HCT116 (cell line): ENCODE data around the gene TULP3. TPM values are rescaled to one million over a fixed set of nuclear protein-coding genes. Genes with fewer than 3 reads are reported as not detected.

ENCODE experiments used
- ATAC-seq: fragments of 200-7000 bp; cut with Tn5 transposase; 2 replicates; pipeline ENCODE4 v1.9.1; 2020; ENCODE audit warnings: mild to moderate bottlenecking, moderate library complexity
- BruUV-seq: library from RNA; stranded (reverse); fragments of 400-500 nt; replicated peaks from 2 replicates; lab custom pipeline; 2021; lab: Mats Ljungman, UMichigan
- CTCF ChIA-PET: fragments of 300-600 bp; sonication (Branson Sonifier 250); formaldehyde crosslinking; loops from one replicate; lab custom pipeline; 2021; ENCODE audit warnings: antibody characterized with exemption; lab: Charles Lee
- POLR2A ChIA-PET: fragments of 300-600, 350-600 bp; sonication (Branson Sonifier 250); formaldehyde crosslinking; loops from one replicate; lab custom pipeline; 2021; ENCODE audit warnings: antibody characterized with exemption; lab: Charles Lee
- RAD21 ChIA-PET, 2 experiments: fragments of 300-600 bp; sonication (Branson Sonifier 250); formaldehyde crosslinking; loops; one replicate each; lab custom pipeline; 2023; ENCODE audit warnings: low total read pairs in 2 of 2; ENCODE audit not compliant: uncharacterized antibody in 2 of 2, unreplicated experiment in 2 of 2, low non-redundant PET in 1 of 2; lab: Charles Lee
- DNase-seq: peaks from one replicate; pipeline ENCODE4 v3.0.0-alpha.2; 2010; ENCODE audit warnings: low read depth, low spot score
- H2AFZ ChIP-seq: fragments of 200-600 bp; shearing (Covaris generic), sonication (generic); 2 replicates; pipeline ENCODE4 v1.6.1; 2017; ENCODE audit warnings: low read depth, mixed run types, mixed read lengths, antibody characterized with exemption, low read length; ENCODE audit not compliant: poor library complexity, severe bottlenecking
- H3K27ac ChIP-seq: 2 replicates; pipeline ENCODE4 v1.5.1; 2012; ENCODE audit warnings: low read depth, low read length
- H3K27me3 ChIP-seq: fragments of 200-600 bp; sonication (generic); 2 replicates; pipeline ENCODE4 v1.6.1; 2016; ENCODE audit warnings: mixed run types, low read length, mixed read lengths; ENCODE audit not compliant: insufficient read depth
- H3K36me3 ChIP-seq, 2 experiments: fragments of 200-500 bp in 1 of 2; fragments of 200-600 bp in 1 of 2; sonication (Bioruptor generic) in 1 of 2; sonication (generic) in 1 of 2; 2 replicates each; pipeline versions ENCODE4 v1.5.1 to v1.6.1; 2014 to 2016; ENCODE audit warnings: low read length in 2 of 2, inconsistent platforms in 1 of 2, mixed read lengths in 1 of 2, mixed run types in 1 of 2; ENCODE audit not compliant: insufficient read depth in 2 of 2, control insufficient read depth in 1 of 2
- H3K4me1 ChIP-seq, 2 experiments: fragments of 200-600 bp in 1 of 2; sonication (generic) in 1 of 2; 2 replicates each; pipeline versions ENCODE4 v1.5.1 to v1.6.1; 2012 to 2017; ENCODE audit warnings: low read length in 2 of 2, inconsistent platforms in 1 of 2, mild to moderate bottlenecking in 1 of 2, mixed read lengths in 1 of 2, mixed run types in 1 of 2, moderate library complexity in 1 of 2; ENCODE audit not compliant: insufficient read depth in 2 of 2, control insufficient read depth in 1 of 2
- H3K4me2 ChIP-seq: fragments of 200-600 bp; sonication (generic); 2 replicates; pipeline ENCODE4 v1.6.1; 2017; ENCODE audit warnings: mixed run types, low read length, mixed read lengths
- H3K4me3 ChIP-seq, 2 experiments: fragments of 200-600 bp in 1 of 2; sonication (generic) in 1 of 2; replicated peaks in 1 of 2; 2 replicates each; pipeline ENCODE4 v1.5.1; 2011 to 2016; ENCODE audit warnings: low read length in 2 of 2, control low read depth in 1 of 2, low read depth in 1 of 2, mild to moderate bottlenecking in 1 of 2, mixed read lengths in 1 of 2, mixed run types in 1 of 2
- H3K79me2 ChIP-seq: fragments of 200-600 bp; sonication (generic); 2 replicates; pipeline ENCODE4 v1.6.1; 2017; ENCODE audit warnings: mild to moderate bottlenecking, mixed run types, low read length, moderate library complexity, mixed read lengths; ENCODE audit not compliant: insufficient read depth
- H3K9ac ChIP-seq: fragments of 200-600 bp; sonication (generic); 2 replicates; pipeline ENCODE4 v1.6.1; 2016; ENCODE audit warnings: low read length, mixed read lengths
- H3K9me2 ChIP-seq: fragments of 200-600 bp; sonication (generic), shearing (Covaris generic); 2 replicates; pipeline ENCODE4 v1.6.1; 2017; ENCODE audit warnings: mixed run types, mild to moderate bottlenecking, moderate library complexity; ENCODE audit not compliant: insufficient read depth
- H3K9me3 ChIP-seq, 2 experiments: fragments of 200-500 bp in 1 of 2; fragments of 200-600 bp in 1 of 2; sonication (Bioruptor generic) in 1 of 2; sonication (generic) in 1 of 2; 2 replicates each; pipeline ENCODE4 v1.6.1; 2014 to 2017; ENCODE audit warnings: low read length in 2 of 2, mixed read lengths in 2 of 2, inconsistent platforms in 1 of 2, low read depth in 1 of 2, mild to moderate bottlenecking in 1 of 2, mixed run types in 1 of 2, moderate library complexity in 1 of 2; ENCODE audit not compliant: control insufficient read depth in 1 of 2, insufficient read depth in 1 of 2
- H4K20me1 ChIP-seq: fragments of 200-600 bp; sonication (generic), shearing (Covaris generic); 2 replicates; pipeline ENCODE4 v1.6.1; 2017; ENCODE audit warnings: mixed run types, mild to moderate bottlenecking, moderate library complexity; ENCODE audit not compliant: insufficient read depth
- CBX3 ChIP-seq: IDR thresholded peaks from 2 replicates; pipeline ENCODE4 v1.6.1; 2012; ENCODE audit warnings: low read depth
- CEBPB ChIP-seq: IDR thresholded peaks from 2 replicates; pipeline ENCODE4 v1.6.1; 2012; ENCODE audit warnings: low read depth
- EGR1 ChIP-seq: IDR thresholded peaks from 2 replicates; pipeline ENCODE4 v1.6.1; 2012; ENCODE audit warnings: low read depth
- ELF1 ChIP-seq: IDR thresholded peaks from 2 replicates; pipeline ENCODE4 v1.6.1; 2012; ENCODE audit warnings: low read depth, borderline replicate concordance
- EZH2 ChIP-seq: fragments of 200-600 bp; sonication (generic); IDR thresholded peaks from 2 replicates; pipeline ENCODE4 v1.6.1; 2017; ENCODE audit warnings: antibody characterized with exemption, mixed run types
- REST ChIP-seq: IDR thresholded peaks from 2 replicates; pipeline ENCODE4 v1.6.1; 2012; ENCODE audit warnings: low read depth
- SIN3A ChIP-seq: IDR thresholded peaks from 2 replicates; pipeline ENCODE4 v1.6.1; 2012; ENCODE audit warnings: low read depth
- SP1 ChIP-seq: IDR thresholded peaks from 2 replicates; pipeline ENCODE4 v1.6.1; 2012; ENCODE audit warnings: low read depth
- SRF ChIP-seq: IDR thresholded peaks from 2 replicates; pipeline ENCODE4 v1.6.1; 2012; ENCODE audit warnings: low read depth
- TCF7L2 ChIP-seq: IDR thresholded peaks from 2 replicates; pipeline ENCODE4 v1.7.0; 2011; ENCODE audit warnings: borderline replicate concordance, inconsistent platforms; ENCODE audit not compliant: insufficient read depth, insufficient read length; ENCODE audit errors: extremely low read depth
- ZFX ChIP-seq: fragments of 450-650 bp; IDR thresholded peaks from 2 replicates; pipeline ENCODE4 v1.6.1; 2017
- ZNF274 ChIP-seq: fragments of 200-500 bp; sonication (Bioruptor generic); IDR thresholded peaks from 2 replicates; pipeline ENCODE4 v1.6.1; 2014; ENCODE audit warnings: mild to moderate bottlenecking, low read depth, low read length, inconsistent platforms
- intact Hi-C: fragments of 100-400 bp; cut with micrococcal nuclease; formaldehyde crosslinking; loops from 2 replicates; pipeline ENCODE4 v1.10.0; 2022
- total RNA-seq: library from RNA; stranded (reverse); gene quantifications from one replicate; pipeline ENCODE4 v1.2.1, GENCODE V29; 2021; ENCODE audit not compliant: unreplicated experiment
- TF ChIP-seq, protein P1 (sequence below): IDR thresholded peaks from 2 replicates; pipeline ENCODE4 v1.6.1; 2011; ENCODE audit warnings: mild to moderate bottlenecking, low read length, moderate library complexity; ENCODE audit not compliant: insufficient replicate concordance; ENCODE audit errors: extremely low read depth
- TF ChIP-seq, protein P2 (sequence below): IDR thresholded peaks from 2 replicates; pipeline ENCODE4 v1.6.1; 2012
- TF ChIP-seq, protein P3 (sequence below): IDR thresholded peaks from 2 replicates; pipeline ENCODE4 v1.6.1; 2012

Gene TULP3
- total RNA-seq, 1 experiment from 2014 or later: 21.3 TPM

- Histone ChIP-seq H3K4me3 (peak overlapping the region; percentile 67 to 85), H3K9ac (peak overlapping the region; percentile 88), H3K4me2 (peak overlapping the region; percentile 98), H3K27me3 (no peaks in the 10 kb centered on the region), H3K79me2 (peaks cover 47% of the 10 kb centered on the region), H3K9me2 (no peaks in the 10 kb centered on the region), H3K9me3 (no peaks in the 10 kb centered on the region), H3K27ac (peak overlapping the region; percentile 97), H3K36me3 (0 out of 4 replicates have a peak, but pooled peaks cover 0 to 1% of the 10 kb centered on the region in 2 experiments), H2AFZ (no peak overlapping the region), H4K20me1 (no peaks in the 10 kb centered on the region), H3K4me1 (peaks cover 24 to 32% of the 10 kb centered on the region in 2 experiments)
- POLR2A ChIA-PET: no interaction called here
- no TSS peak for BruUV-seq
- intact Hi-C loops: no loop called here
- TF ChIP-seq, protein P1, sequence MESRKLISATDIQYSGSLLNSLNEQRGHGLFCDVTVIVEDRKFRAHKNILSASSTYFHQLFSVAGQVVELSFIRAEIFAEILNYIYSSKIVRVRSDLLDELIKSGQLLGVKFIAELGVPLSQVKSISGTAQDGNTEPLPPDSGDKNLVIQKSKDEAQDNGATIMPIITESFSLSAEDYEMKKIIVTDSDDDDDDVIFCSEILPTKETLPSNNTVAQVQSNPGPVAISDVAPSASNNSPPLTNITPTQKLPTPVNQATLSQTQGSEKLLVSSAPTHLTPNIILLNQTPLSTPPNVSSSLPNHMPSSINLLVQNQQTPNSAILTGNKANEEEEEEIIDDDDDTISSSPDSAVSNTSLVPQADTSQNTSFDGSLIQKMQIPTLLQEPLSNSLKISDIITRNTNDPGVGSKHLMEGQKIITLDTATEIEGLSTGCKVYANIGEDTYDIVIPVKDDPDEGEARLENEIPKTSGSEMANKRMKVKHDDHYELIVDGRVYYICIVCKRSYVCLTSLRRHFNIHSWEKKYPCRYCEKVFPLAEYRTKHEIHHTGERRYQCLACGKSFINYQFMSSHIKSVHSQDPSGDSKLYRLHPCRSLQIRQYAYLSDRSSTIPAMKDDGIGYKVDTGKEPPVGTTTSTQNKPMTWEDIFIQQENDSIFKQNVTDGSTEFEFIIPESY: no peak
- TF ChIP-seq SRF: no peak
- peak; percentile 47; the same call in 1 of the 2 replicates for TF ChIP-seq ZFX
- TF ChIP-seq SIN3A: peak; percentile 38; the same call in 1 of the 2 replicates
- no peak for TF ChIP-seq CEBPB
- no peak for TF ChIP-seq ZNF274
- TF ChIP-seq, protein P2, sequence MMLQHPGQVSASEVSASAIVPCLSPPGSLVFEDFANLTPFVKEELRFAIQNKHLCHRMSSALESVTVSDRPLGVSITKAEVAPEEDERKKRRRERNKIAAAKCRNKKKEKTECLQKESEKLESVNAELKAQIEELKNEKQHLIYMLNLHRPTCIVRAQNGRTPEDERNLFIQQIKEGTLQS: no peak
- no peak for TF ChIP-seq SP1
- TF ChIP-seq EGR1: no peak
- peak; percentile 55 for TF ChIP-seq TCF7L2
- TF ChIP-seq, protein P3, sequence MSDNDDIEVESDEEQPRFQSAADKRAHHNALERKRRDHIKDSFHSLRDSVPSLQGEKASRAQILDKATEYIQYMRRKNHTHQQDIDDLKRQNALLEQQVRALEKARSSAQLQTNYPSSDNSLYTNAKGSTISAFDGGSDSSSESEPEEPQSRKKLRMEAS: peak; percentile 95
- TF ChIP-seq REST: no peak
- TF ChIP-seq CBX3: no peak; the same call in 1 of the 2 replicates
- TF ChIP-seq EZH2: no peak
- no peak for TF ChIP-seq ELF1
- CTCF ChIA-PET: no interaction called here
- DNase-seq: no peak
- RAD21 ChIA-PET: no interaction called here
- peak; percentile 56 for ATAC-seq
These were observed 69.1 kb downstream of the TULP3 start for GRCh38 chr12:2959505-2960389.
